HG03025 (cell line): ENCODE results near the gene PERM1.

Source experiments
- ATAC-seq: cut with Tn5 transposase; IDR thresholded peaks from one replicate; pipeline ENCODE4 v1.9.1; 2021; ENCODE audit warnings: mild to moderate bottlenecking, moderate library complexity; ENCODE audit not compliant: unreplicated experiment, low FRiP score

PERM1 gene

DNA sequence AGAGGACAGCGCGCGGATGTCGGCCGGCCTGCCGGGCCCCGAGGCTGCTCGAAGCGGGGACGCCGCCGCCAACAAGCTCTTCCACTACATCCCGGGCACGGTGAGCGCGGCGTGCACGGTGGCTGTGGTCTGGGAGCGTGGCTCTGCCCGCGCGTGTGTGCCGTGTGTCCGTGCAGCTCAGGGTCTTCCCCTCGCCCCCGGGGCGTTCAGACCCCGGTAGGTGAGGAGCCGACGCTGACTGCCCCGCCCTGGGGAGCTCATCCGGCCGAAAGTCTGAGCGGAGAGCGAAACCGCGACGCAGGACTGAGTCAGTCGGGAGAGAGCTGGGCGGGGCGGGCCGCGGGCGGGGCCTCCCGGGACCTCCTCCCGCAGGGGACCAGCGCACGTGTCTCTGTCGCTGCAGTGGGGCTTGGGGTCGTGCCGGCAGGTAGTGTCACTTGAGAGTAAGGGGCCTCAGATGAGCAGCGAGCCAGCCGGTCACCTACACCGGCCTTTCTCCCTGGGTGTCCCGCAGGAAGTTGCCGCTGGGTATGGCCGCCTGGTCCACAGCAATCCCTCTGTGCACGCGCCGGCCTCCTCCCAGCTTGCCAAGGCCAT, 15.1 kb downstream of the PERM1 start:
- ATAC-seq = peak; percentile 51

GRCh38 chr1:966135-966703, 15.7 kb downstream of the PERM1 start, which contains the start of gene PLEKHN1:
Gene PLEKHN1 (plus strand): TSS chr1:966482. CDS start chr1:966532, 50 bp downstream.
- ATAC-seq = no peak

- no peak for ATAC-seq
Observed at GRCh38 chr1:965526-966134, 16.3 kb downstream of the PERM1 start.

DNA sequence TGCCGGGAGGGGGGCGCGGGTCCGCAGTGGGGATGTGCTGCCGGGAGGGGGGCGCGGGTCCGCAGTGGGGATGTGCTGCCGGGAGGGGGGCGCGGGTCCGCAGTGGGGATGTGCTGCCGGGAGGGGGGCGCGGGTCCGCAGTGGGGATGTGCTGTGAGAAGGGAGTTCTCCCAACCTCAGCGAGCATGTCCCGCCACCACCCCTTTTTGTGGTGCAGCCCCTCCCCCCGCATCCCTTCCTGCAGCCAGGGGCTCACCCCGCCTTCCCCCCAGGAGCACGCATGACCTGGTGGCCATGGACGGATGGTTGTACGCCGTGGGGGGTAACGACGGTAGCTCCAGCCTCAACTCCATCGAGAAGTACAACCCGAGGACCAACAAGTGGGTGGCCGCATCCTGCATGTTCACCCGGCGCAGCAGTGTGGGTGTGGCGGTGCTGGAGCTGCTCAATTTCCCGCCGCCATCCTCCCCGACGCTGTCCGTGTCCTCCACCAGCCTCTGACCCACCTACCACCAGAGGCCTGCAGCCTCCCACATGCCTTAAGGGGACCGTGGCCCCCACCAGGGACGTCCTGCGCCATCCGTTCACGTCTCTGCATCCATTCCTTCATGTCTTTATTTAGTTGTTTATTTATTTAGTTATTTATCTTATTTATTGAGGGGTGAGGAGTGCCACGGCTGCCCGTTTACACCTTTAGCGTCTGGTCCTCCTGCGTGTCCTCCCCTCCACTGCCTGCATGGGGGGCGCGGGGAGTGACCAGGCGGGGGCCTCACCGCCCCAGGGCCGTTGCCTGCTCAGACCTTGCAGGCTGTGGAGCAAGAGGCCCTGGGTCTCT, 17.0 kb downstream of the PERM1 start:
- ATAC-seq = no peak

DNA sequence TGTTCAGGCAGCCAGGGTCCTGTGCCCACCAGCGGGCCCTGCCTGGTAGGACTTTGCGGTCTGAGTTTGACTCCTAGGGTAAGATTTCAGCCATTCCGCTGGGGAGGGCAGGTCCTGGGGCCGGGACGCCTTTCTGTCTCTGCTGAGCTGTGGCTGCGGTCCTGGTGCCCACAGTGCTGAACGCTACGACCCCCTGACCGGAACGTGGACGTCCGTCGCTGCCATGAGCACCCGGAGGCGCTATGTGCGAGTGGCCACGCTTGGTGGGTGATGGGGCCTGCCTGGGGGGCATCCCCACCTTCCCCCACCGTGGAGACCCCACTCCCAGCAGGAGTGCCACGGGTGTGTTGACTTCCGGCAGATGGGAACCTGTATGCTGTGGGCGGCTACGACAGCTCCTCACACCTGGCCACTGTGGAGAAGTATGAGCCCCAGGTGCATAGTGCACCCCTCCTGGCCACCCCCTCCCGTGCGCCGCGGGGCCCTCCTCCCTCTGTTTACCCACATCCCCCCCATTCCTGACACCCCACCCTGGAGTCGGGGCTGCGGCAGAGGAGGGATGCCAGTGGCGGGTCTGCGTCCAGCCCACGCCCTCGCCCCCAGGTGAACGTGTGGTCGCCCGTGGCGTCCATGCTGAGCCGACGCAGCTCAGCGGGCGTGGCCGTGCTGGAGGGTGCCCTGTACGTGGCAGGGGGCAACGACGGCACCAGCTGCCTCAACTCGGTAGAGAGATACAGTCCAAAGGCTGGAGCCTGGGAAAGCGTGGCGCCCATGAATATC, 18.0 kb downstream of the PERM1 start:
- ATAC-seq = no peak

DNA sequence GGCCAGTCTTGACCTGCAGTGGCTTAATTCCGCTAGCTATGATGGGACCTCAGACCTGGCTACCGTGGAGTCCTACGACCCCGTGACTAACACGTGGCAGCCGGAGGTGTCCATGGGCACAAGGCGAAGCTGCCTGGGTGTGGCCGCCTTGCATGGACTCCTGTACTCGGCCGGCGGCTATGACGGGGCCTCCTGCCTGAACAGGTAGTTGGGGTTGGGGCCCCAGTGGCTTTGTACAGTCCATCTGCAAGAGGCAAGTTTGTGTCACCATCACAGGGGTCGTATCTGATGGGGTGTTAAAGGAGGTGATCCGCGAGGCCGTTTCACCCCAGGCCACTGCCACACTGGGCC, 18.6 kb downstream of the PERM1 start:
- ATAC-seq = no peak

GRCh38 chr1:962381-963300, 19.3 kb downstream of the PERM1 start:
- no peak for ATAC-seq

GRCh38 chr1:961132-961669, 20.7 kb downstream of the PERM1 start:
- no peak for ATAC-seq

GRCh38 chr1:960363-961131, 21.3 kb downstream of the PERM1 start, which contains the start of gene KLHL17:
Gene KLHL17 (plus strand): TSS chr1:960584. CDS start chr1:960694, 110 bp downstream.
- no peak for ATAC-seq

DNA sequence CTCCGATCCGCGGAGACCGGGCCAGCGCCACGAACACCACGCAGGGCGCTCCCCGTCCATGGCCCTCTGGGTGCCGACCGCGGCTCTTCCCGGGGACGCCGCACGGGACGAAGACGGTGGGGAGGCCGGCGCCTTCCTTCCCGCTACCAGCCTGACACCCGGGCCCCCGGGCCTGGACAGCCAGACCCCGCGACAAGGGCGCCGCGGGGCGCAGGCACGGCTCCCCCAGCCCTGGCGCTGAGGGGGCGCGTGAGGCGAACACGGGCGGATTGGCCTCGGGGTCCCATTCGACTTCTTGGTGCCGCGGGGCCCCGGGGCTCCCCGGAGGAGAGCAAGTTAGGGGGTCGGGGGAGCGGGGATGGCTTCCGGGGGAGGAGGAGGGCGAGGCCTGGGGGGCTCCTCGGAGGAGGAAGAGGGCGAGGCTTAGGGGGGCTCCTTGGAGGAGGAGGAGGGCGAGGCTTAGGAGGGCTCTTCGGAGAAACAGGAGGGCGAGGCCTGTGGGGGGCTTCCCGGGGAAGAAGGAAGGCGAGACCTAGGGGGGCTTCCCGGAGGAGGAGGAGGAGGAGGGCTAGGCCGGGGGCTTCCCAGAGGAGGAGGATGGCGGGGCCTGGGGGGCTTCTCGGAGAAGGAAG, 22.0 kb downstream of the PERM1 start:
- no peak for ATAC-seq

- peak; percentile 52 for ATAC-seq
Observed at GRCh38 chr1:958823-959730, 22.8 kb downstream of the PERM1 start, which contains the start of gene NOC2L. Gene NOC2L (minus strand): TSS chr1:959256. CDS start chr1:959240, 16 bp downstream.

GRCh38 chr1:956636-957035, 25.3 kb downstream of the PERM1 start:
- no peak for ATAC-seq

- ATAC-seq = no peak
Observed at GRCh38 chr1:955474-955873, 26.4 kb downstream of the PERM1 start.

GRCh38 chr1:954927-955326, 27.0 kb downstream of the PERM1 start:
- no peak for ATAC-seq

DNA sequence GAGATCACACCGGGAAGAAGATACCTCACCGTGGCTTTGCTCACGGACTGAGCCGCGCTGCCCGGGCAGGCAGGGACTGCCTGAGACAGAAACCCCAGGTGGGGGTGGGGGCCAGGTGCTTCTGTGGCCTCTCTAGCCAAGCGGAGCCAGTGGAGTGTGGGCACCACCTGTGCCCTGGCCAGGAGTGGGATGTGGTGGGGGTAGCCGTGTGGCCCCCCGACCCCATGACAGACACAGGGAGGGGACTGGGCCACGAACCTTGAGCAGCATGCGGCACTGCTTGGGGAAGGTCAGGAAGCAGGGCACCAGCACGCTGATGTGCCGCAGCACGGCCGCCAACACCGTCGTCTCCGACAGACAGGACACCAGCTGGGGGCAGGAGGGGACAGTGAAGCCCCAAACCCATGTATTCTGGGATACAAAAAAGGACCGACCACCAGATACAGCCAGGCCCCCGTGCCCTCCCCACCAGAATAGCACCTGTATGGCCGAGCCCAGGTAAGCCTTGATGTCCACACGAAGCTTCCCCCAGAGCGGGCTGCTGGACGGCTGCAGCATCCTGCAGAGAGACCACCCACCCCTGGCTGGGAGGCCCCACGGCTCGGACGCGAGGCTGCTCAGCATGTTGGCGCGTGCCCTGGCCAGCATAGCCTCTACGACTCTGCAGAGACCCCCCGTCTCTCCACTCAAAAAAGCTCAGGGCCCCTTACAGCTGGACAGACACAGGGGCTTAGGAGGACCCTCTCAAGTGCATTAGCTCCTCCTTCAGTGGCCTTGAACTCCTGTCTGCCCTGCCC, 28.2 kb downstream of the PERM1 start:
- ATAC-seq = no peak

DNA sequence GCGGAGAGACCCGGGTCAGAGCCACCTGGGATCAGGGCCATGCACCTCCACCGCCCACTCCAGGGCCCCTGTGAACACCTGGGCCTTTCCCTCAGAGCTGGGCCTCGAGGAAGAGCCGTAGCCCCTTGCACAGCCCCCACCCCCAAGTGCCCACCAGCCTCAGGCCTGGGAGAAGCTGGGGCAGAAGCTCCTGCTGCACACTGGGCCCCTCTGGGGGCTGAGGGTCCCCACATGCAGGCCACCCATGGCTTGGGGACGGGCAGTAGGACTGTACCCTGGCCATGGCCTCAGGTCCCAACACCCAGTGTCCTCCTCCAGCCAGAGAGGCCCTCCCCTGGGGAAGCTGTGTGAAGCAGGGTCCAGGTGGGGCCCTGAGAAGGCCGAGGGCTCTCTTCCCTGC, 29.3 kb downstream of the PERM1 start:
- ATAC-seq = no peak
